ENCODE results near the gene PAF1.

- no peak for TF ChIP-seq CTCF (optimal IDR thresholded peaks at IDR 0.05 in 1 of 3, IDR thresholded peaks at IDR 0.05 in 1 of 3, conservative IDR thresholded peaks at IDR 0.05 in 1 of 3; ENCODE audit: extremely low read depth in 1 of 3, insufficient read depth in 2 of 3, low read length in 3 of 3)
- no peak for TF ChIP-seq EZH2 (IDR thresholded peaks at IDR 0.05; ENCODE audit: low read length)
These were observed 25.5 kb upstream of the PAF1 start for GRCh38 chr19:39416152-39417120.

Data from keratinocyte (primary cell).